HepG2 (cell line): ENCODE measurements around the gene TUBA4A. TPM values are rescaled to one million over a fixed set of nuclear protein-coding genes. Genes with fewer than 3 reads are reported as not detected.

Experiments used
- ATAD3A ChIP-seq: sonication (generic); formaldehyde crosslinking; IDR thresholded peaks from 2 replicates; pipeline ENCODE4 v1.4.0; 2020; ENCODE audit warnings: missing genetic modification reagents
- CHD4 ChIP-seq: fragments of 200-600 bp; sonication (generic); IDR thresholded peaks from 2 replicates; pipeline ENCODE4 v1.7.0; 2017; ENCODE audit warnings: mild to moderate bottlenecking, low read length, borderline replicate concordance
- DDIT3 ChIP-seq: sonication (generic); formaldehyde crosslinking; IDR thresholded peaks from 2 replicates; pipeline ENCODE4 v1.4.0; 2020; ENCODE audit warnings: mild to moderate bottlenecking, missing genetic modification reagents
- DNMT1 ChIP-seq: sonication (generic); formaldehyde crosslinking; IDR thresholded peaks from 2 replicates; pipeline ENCODE4 v1.5.1; 2020; ENCODE audit warnings: mild to moderate bottlenecking, missing genetic modification reagents
- DNMT3B ChIP-seq: conservative IDR thresholded peaks from 2 replicates; pipeline ENCODE4 v1.6.1; 2016; ENCODE audit warnings: missing biosample characterization, control low read depth
- EHMT2 ChIP-seq: fragments of 200-600 bp; sonication (generic); IDR thresholded peaks from 2 replicates; pipeline ENCODE4 v1.7.0; 2017; ENCODE audit warnings: antibody characterized with exemption, low read depth, low read length, borderline replicate concordance
- ELF1 ChIP-seq: sonication (generic); formaldehyde crosslinking; IDR thresholded peaks from 2 replicates; pipeline ENCODE4 v1.4.0; 2020; ENCODE audit warnings: missing genetic modification reagents
- FOSL2 ChIP-seq: sonication (generic); formaldehyde crosslinking; IDR thresholded peaks from 2 replicates; pipeline ENCODE4 v1.4.0; 2020; ENCODE audit warnings: missing genetic modification reagents
- KLF16 ChIP-seq, 2 experiments: sonication (generic) in 1 of 2; formaldehyde crosslinking in 1 of 2; IDR thresholded peaks; 2 replicates each; pipeline versions ENCODE4 v1.6.1 to v1.8.0; 2016 to 2023; ENCODE audit warnings: missing genetic modification reagents in 2 of 2, missing compliant biosample characterization in 1 of 2
- MNT ChIP-seq: fragments of 450-650 bp; IDR thresholded peaks from 2 replicates; pipeline ENCODE4 v1.6.1; 2016
- MTA1 ChIP-seq: sonication (generic); formaldehyde crosslinking; IDR thresholded peaks from 2 replicates; pipeline ENCODE4 v1.4.0; 2020; ENCODE audit warnings: missing genetic modification reagents, mild to moderate bottlenecking, borderline replicate concordance
- NONO ChIP-seq, 2 experiments: fragments of 450-650 bp in 1 of 2; sonication (generic) in 1 of 2; formaldehyde crosslinking in 1 of 2; IDR thresholded peaks in 1 of 2; conservative IDR thresholded peaks in 1 of 2; 2 replicates each; pipeline versions ENCODE4 v1.6.1 to v1.8.0; 2017 to 2022; ENCODE audit warnings: mild to moderate bottlenecking in 1 of 2, missing genetic modification reagents in 1 of 2, moderate library complexity in 1 of 2
- PHF20 ChIP-seq: sonication (generic); formaldehyde crosslinking; IDR thresholded peaks from 2 replicates; pipeline ENCODE4 v1.5.0; 2020; ENCODE audit warnings: mild to moderate bottlenecking, missing genetic modification reagents
- PITX1 ChIP-seq: sonication (generic); formaldehyde crosslinking; IDR thresholded peaks from 2 replicates; pipeline ENCODE4 v1.5.1; 2020; ENCODE audit warnings: mild to moderate bottlenecking, missing genetic modification reagents
- POLR2A ChIP-seq, 2 experiments: IDR thresholded peaks; 2 replicates each; pipeline ENCODE4 v1.6.1; 2011; ENCODE audit warnings: low read depth in 2 of 2, low read length in 2 of 2, mild to moderate bottlenecking in 1 of 2, moderate library complexity in 1 of 2; ENCODE audit not compliant: insufficient read depth in 1 of 2
- PRDM4 ChIP-seq: sonication (generic); formaldehyde crosslinking; IDR thresholded peaks from 2 replicates; pipeline ENCODE4 v1.9.0; 2021; ENCODE audit warnings: missing genetic modification reagents, borderline replicate concordance
- TBX3 ChIP-seq: fragments of 450-650 bp; IDR thresholded peaks from 2 replicates; pipeline ENCODE4 v1.6.1; 2017; ENCODE audit warnings: antibody characterized with exemption, mild to moderate bottlenecking, inconsistent platforms, borderline replicate concordance
- ZBTB2 ChIP-seq: sonication (generic); formaldehyde crosslinking; IDR thresholded peaks from 2 replicates; pipeline ENCODE4 v1.8.0; 2022; ENCODE audit warnings: low read depth, missing genetic modification reagents
- ZBTB42 ChIP-seq: sonication (generic); formaldehyde crosslinking; IDR thresholded peaks from 2 replicates; pipeline ENCODE4 v1.5.0; 2020; ENCODE audit warnings: mild to moderate bottlenecking, missing genetic modification reagents
- ZFP37 ChIP-seq: sonication (generic); formaldehyde crosslinking; IDR thresholded peaks from 2 replicates; pipeline ENCODE4 v1.4.0; 2020; ENCODE audit warnings: missing genetic modification reagents, borderline replicate concordance
- ZNF350 ChIP-seq: sonication (generic); formaldehyde crosslinking; IDR thresholded peaks from 2 replicates; pipeline ENCODE4 v1.4.0; 2020; ENCODE audit warnings: mild to moderate bottlenecking, low read depth, missing genetic modification reagents, borderline replicate concordance
- ZNF563 ChIP-seq: sonication (generic); formaldehyde crosslinking; IDR thresholded peaks from 2 replicates; pipeline ENCODE4 v1.8.0; 2022; ENCODE audit warnings: mild to moderate bottlenecking, moderate library complexity, missing genetic modification reagents
- ZNF644 ChIP-seq: IDR thresholded peaks from 2 replicates; pipeline ENCODE4 v1.6.1; 2016; ENCODE audit warnings: low read depth
- ZSCAN12 ChIP-seq: sonication (generic); formaldehyde crosslinking; IDR thresholded peaks from 2 replicates; pipeline ENCODE4 v1.9.0; 2021; ENCODE audit warnings: mild to moderate bottlenecking, missing genetic modification reagents
- polyA plus RNA-seq, 8 experiments: library from polyadenylated mRNA; depleted of rRNA in 3 of 8; stranded (reverse) in 7 of 8; unstranded in 1 of 8; fragments of >200 nt; fragmentation: Illumina TruSeq in 4 of 8; extraction: Trizol in 4 of 8; gene quantifications; 2 replicates each; pipeline versions ENCODE4 v1.2.1 to v1.2.3, GENCODE V29; 2011 to 2016; ENCODE audit warnings: low read depth in 4 of 8, missing spikeins in 1 of 8, mixed read lengths in 1 of 8; ENCODE audit not compliant: insufficient read depth in 1 of 8
- total RNA-seq, 5 experiments: library from RNA; depleted of rRNA; stranded (reverse); fragments of >200 nt; fragmentation: Illumina TruSeq; extraction: Trizol; gene quantifications; 2 replicates each; pipeline ENCODE4 v1.2.3, GENCODE V29; 2016; ENCODE audit warnings: low read depth in 1 of 5

TUBA4A gene
- total and polyA plus RNA-seq, 2 of the 13 experiments (the other 11 are each of a cell fraction or from before 2014, with no cell fraction given), result 1.3 to 12.7 TPM

- TF ChIP-seq MNT, result 0 out of 2 replicates have a peak, but pooled peaks have one; percentile 19
- peak; percentile 66; the same call in 1 of the 2 replicates for TF ChIP-seq MTA1 (CRISPR knock-in tag)
- peak; percentile 100 for TF ChIP-seq ZNF563 (CRISPR knock-in tag)
- no peak for TF ChIP-seq ATAD3A
- peak; percentile 19; the same call in 1 of the 2 replicates for TF ChIP-seq ZFP37 (CRISPR knock-in tag)
- TF ChIP-seq ZSCAN12 (CRISPR knock-in tag), result 0 out of 2 replicates have a peak, but pooled peaks have one; percentile 77
- TF ChIP-seq PITX1 (CRISPR knock-in tag), result peak; percentile 30; the same call in 1 of the 2 replicates
- TF ChIP-seq ZNF350 (CRISPR knock-in tag), result no peak
- peak; percentile 85; the same call in 1 of the 2 replicates for TF ChIP-seq DNMT3B (CRISPR knock-in tag)
- 0 out of 2 replicates have a peak, but pooled peaks have one; percentile 23 for TF ChIP-seq DDIT3
- TF ChIP-seq ZBTB42 (CRISPR knock-in tag), result 0 out of 2 replicates have a peak, but pooled peaks have one; percentile 62
- TF ChIP-seq EHMT2, result no peak
- TF ChIP-seq POLR2A (IDR thresholded peaks at IDR 0.05; ENCODE audit: insufficient read depth in 1 of 2, low read depth in 2 of 2, low read length in 2 of 2), result peak; percentile 52 to 79; a peak in 3 of 4 replicates
- TF ChIP-seq KLF16 (CRISPR knock-in tag; IDR thresholded peaks at IDR 0.05), result peak in 1 of 2 experiments; percentile 87; a peak in 2 of 4 replicates
- TF ChIP-seq ZBTB2, result peak; percentile 84
- TF ChIP-seq ZNF644 (CRISPR knock-in tag), result no peak
- TF ChIP-seq FOSL2, result peak; percentile 70; the same call in 1 of the 2 replicates
- TF ChIP-seq DNMT1, result peak; percentile 12; the same call in 1 of the 2 replicates
- no peak for TF ChIP-seq CHD4
- TF ChIP-seq ELF1, result peak; percentile 80
- peak; percentile 48; the same call in 1 of the 2 replicates for TF ChIP-seq PRDM4
- no peak for TF ChIP-seq TBX3
- TF ChIP-seq PHF20 (CRISPR knock-in tag), result peak; percentile 84
- TF ChIP-seq NONO (IDR thresholded peaks at IDR 0.05), result no peak
- TF ChIP-seq NONO (CRISPR knock-in tag; conservative IDR thresholded peaks at IDR 0.05), result peak; percentile 94
Measured at GRCh38 chr2:219279151-219279915, 25.6 kb upstream of the TUBA4A start, which contains the start of gene DNAJB2 (continued).
